A673 (cell line): ENCODE results near the gene TGM1. TPM values are rescaled to one million over a fixed set of nuclear protein-coding genes. Genes with fewer than 3 reads are reported as not detected.

Source experiments
- BruUV-seq: library from RNA; stranded (reverse); fragments of 400-500 nt; replicated peaks from 2 replicates; lab custom pipeline; 2021; lab: Mats Ljungman, UMichigan
- CTCF ChIA-PET: fragments of 300-600 bp; sonication (Branson Sonifier 250); formaldehyde crosslinking; loops from one replicate; lab custom pipeline; 2022; ENCODE audit warnings: antibody characterized with exemption; lab: Charles Lee
- POLR2A ChIA-PET: fragments of 300-600 bp; sonication (Branson Sonifier 250); formaldehyde crosslinking; loops from one replicate; lab custom pipeline; 2022; ENCODE audit warnings: antibody characterized with exemption; ENCODE audit not compliant: low non-redundant PET; lab: Charles Lee
- DNase-seq: peaks from one replicate; pipeline ENCODE4 v3.0.0-alpha.2; 2015; ENCODE audit warnings: low spot score
- H3K27ac ChIP-seq: fragments of 200-600 bp; sonication (generic); 2 replicates; pipeline ENCODE4 v1.5.1; 2016; ENCODE audit warnings: mixed run types, low read depth, mild to moderate bottlenecking, mixed read lengths, antibody characterized with exemption, low read length; ENCODE audit not compliant: poor library complexity, severe bottlenecking
- H3K27me3 ChIP-seq: fragments of 200-600 bp; sonication (generic); replicated peaks from 2 replicates; pipeline ENCODE4 v1.6.1; 2017; ENCODE audit warnings: mixed run types, low read depth, mild to moderate bottlenecking, mixed read lengths, antibody characterized with exemption, low read length; ENCODE audit not compliant: insufficient read depth, poor library complexity
- H3K36me3 ChIP-seq: fragments of 200-600 bp; sonication (generic); 2 replicates; pipeline ENCODE4 v1.6.1; 2016; ENCODE audit warnings: mixed run types, mild to moderate bottlenecking, mixed read lengths, antibody characterized with exemption, low read length; ENCODE audit not compliant: insufficient read depth, poor library complexity, severe bottlenecking
- H3K4me1 ChIP-seq: fragments of 200-600 bp; sonication (generic); 2 replicates; pipeline ENCODE4 v1.6.1; 2017; ENCODE audit warnings: mixed run types, mild to moderate bottlenecking, mixed read lengths, antibody characterized with exemption, low read length; ENCODE audit not compliant: insufficient read depth, poor library complexity, severe bottlenecking
- H3K4me3 ChIP-seq: fragments of 200-600 bp; sonication (generic); 2 replicates; pipeline ENCODE4 v1.5.1; 2016; ENCODE audit warnings: low read depth, mixed run types, mild to moderate bottlenecking, mixed read lengths, low read length; ENCODE audit not compliant: poor library complexity, severe bottlenecking
- H3K9me3 ChIP-seq: fragments of 200-600 bp; sonication (generic); 2 replicates; pipeline ENCODE4 v1.6.1; 2016; ENCODE audit warnings: mixed run types, low read depth, mild to moderate bottlenecking, mixed read lengths, antibody characterized with exemption, low read length; ENCODE audit not compliant: poor library complexity, severe bottlenecking
- EZH2 ChIP-seq: fragments of 200-600 bp; sonication (generic); IDR thresholded peaks from 2 replicates; pipeline ENCODE4 v1.6.1; 2017; ENCODE audit warnings: borderline replicate concordance, low read depth, mild to moderate bottlenecking, mixed read lengths, antibody characterized with exemption, low read length; ENCODE audit not compliant: poor library complexity, severe bottlenecking
- intact Hi-C: fragments of 100-400 bp; cut with micrococcal nuclease; formaldehyde crosslinking; loops from one replicate; pipeline ENCODE4 v1.10.0; 2022; ENCODE audit not compliant: unreplicated experiment
- total RNA-seq: library from RNA; stranded (reverse); gene quantifications from 2 replicates; pipeline ENCODE4 v1.2.3, GENCODE V29; 2021
- TF ChIP-seq, protein P1 (sequence below): fragments of 300-800, 200-600 bp; sonication (generic); conservative IDR thresholded peaks from 2 replicates; pipeline ENCODE4 v1.5.1; 2017; ENCODE audit warnings: low read depth, mild to moderate bottlenecking, antibody characterized with exemption, low read length, moderate library complexity, mixed read lengths

TGM1 gene
- total RNA-seq, 1 experiment from 2014 or later = 1.5 TPM

DNA sequence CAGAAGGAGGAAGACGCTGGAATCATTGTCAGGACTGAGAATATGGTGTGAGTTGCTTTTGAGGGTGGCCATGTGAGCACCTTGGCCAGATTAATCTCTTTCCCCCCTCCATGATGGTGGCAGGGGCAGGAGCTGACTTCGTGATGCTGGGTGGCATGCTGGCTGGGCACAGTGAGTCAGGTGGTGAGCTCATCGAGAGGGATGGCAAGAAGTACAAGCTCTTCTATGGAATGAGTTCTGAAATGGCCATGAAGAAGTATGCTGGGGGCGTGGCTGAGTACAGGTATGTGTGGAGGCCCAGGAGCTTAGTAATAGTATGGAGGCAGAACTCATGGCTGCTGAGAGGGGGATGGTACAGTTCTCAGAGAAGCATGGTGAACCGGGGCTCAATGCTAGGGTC, 24.9 kb downstream of the TGM1 start:
- no peaks in the 10 kb centered on the region for H3K9me3 ChIP-seq
- no peaks in the 10 kb centered on the region for H3K27me3 ChIP-seq
- TF ChIP-seq, protein P1, sequence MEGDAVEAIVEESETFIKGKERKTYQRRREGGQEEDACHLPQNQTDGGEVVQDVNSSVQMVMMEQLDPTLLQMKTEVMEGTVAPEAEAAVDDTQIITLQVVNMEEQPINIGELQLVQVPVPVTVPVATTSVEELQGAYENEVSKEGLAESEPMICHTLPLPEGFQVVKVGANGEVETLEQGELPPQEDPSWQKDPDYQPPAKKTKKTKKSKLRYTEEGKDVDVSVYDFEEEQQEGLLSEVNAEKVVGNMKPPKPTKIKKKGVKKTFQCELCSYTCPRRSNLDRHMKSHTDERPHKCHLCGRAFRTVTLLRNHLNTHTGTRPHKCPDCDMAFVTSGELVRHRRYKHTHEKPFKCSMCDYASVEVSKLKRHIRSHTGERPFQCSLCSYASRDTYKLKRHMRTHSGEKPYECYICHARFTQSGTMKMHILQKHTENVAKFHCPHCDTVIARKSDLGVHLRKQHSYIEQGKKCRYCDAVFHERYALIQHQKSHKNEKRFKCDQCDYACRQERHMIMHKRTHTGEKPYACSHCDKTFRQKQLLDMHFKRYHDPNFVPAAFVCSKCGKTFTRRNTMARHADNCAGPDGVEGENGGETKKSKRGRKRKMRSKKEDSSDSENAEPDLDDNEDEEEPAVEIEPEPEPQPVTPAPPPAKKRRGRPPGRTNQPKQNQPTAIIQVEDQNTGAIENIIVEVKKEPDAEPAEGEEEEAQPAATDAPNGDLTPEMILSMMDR = no peak
- no peak for TF ChIP-seq EZH2
- H3K27ac ChIP-seq = no peak overlapping the region
- peaks cover 16% of the 10 kb centered on the region for H3K4me1 ChIP-seq
- H3K36me3 ChIP-seq = peaks cover 60% of the 10 kb centered on the region
- ChIA-PET POLR2A (no interaction called here), CTCF (interaction anchor here (1.4 kb wide), 1 partner anchor 59 kb away, joined by 4 read pairs; no protein-coding TSS in a partner anchor)
- no peak overlapping the region for H3K4me3 ChIP-seq
- no TSS peak for BruUV-seq
- intact Hi-C loops = no loop called here
- no peak for DNase-seq

DNA sequence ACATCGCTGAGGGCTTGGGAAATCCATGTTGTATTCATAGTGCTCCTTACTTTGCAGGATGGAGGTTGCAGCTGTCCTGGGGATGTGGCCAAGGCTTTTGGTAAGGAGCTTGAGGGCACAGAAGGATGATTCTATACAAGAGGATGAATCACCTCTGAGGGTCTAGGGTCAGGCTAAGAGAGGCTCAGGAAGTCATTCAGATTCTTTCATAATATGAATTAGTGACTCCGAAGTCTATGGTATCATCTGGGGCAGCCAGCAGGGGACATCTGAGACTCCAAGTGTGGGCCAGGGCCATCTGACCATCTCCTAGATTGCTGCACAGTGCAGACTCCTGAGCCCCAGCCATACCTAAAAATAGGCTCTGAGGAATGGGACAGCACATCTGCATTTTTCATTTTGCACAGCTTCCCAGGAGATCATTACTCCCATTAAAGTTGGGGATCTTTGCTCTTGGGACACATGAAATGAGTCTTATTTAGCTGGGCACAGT, 25.5 kb downstream of the TGM1 start:
- no TSS peak for BruUV-seq
- Histone ChIP-seq H3K36me3 (peaks cover 60% of the 10 kb centered on the region), H3K9me3 (no peaks in the 10 kb centered on the region), H3K27ac (no peak overlapping the region), H3K4me3 (no peak overlapping the region), H3K4me1 (peaks cover 13% of the 10 kb centered on the region), H3K27me3 (no peaks in the 10 kb centered on the region)
- POLR2A ChIA-PET = no interaction called here
- CTCF ChIA-PET = interaction anchor here (1.4 kb wide), 1 partner anchor 60 kb away, joined by 4 read pairs; no protein-coding TSS in a partner anchor
- no peak for DNase-seq
- no peak for TF ChIP-seq EZH2
- TF ChIP-seq, protein P1 = no peak
- intact Hi-C loops = no loop called here

DNA sequence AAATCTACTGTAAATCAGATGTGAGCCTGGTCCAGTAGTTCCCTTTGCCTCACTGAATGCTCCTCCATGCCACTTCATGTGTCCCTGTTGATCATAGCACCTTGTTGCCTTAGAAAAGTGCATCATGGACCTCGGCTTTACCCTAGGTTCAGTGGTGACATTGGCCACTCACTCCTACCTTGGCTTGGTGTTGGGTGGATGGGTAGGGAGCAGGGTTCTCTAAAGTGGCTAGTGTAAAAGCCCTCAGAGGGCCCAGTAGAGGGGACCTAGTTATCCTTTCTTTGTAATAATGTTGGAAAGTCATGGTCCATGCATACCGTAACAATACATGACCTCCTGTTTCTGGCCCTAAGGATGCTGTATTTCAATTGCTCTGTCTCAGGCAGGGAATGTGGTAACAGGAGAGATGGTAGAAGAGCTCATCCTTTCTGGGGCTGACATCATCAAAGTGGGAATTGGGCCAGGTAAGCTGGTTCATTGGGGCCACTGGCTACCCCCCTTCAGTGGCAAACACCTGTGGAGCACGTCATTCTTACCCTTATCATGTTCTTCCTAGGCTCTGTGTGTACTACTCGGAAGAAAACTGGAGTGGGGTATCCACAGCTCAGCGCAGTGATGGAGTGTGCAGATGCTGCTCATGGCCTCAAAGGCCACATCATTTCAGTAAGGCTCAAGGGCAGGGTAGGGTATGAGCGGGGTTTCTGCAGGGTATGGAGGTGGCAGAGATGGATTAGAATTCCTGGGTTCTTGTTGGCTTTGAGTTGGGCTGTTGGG, 26.1 kb downstream of the TGM1 start:
- CTCF ChIA-PET = no interaction called here
- H3K27me3 ChIP-seq = no peaks in the 10 kb centered on the region
- no peaks in the 10 kb centered on the region for H3K9me3 ChIP-seq
- no peak overlapping the region for H3K4me3 ChIP-seq
- DNase-seq = no peak
- H3K27ac ChIP-seq = no peak overlapping the region
- POLR2A ChIA-PET = no interaction called here
- peaks cover 60% of the 10 kb centered on the region for H3K36me3 ChIP-seq
- intact Hi-C loops = no loop called here
- peaks cover 13% of the 10 kb centered on the region for H3K4me1 ChIP-seq
- no TSS peak for BruUV-seq
- TF ChIP-seq EZH2 = no peak
- TF ChIP-seq, protein P1 = no peak
